Gastroesophageal sphincter (tissue), 3 donors: ENCODE results near the gene SSC4D.

Experiments
- CTCF ChIP-seq, 4 experiments: fragments of 200-600 bp in 2 of 4; fragments of 450-650 bp in 2 of 4; sonication (generic) in 1 of 4; IDR thresholded peaks; one replicate each; pipeline ENCODE4 v1.5.1; 2017 to 2019; ENCODE audit warnings: antibody characterized with exemption in 4 of 4, mild to moderate bottlenecking in 2 of 4, moderate library complexity in 2 of 4
- EP300 ChIP-seq: sonication (generic); formaldehyde crosslinking; IDR thresholded peaks from one replicate; pipeline ENCODE4 v1.6.1; 2017; ENCODE audit warnings: antibody characterized with exemption, mild to moderate bottlenecking
- POLR2A ChIP-seq, 2 donors: fragments of 450-650 bp; IDR thresholded peaks; one replicate each; pipeline ENCODE4 v1.6.1; 2017; ENCODE audit warnings: antibody characterized with exemption in 2 of 2, mild to moderate bottlenecking in 2 of 2, moderate library complexity in 1 of 2
- POLR2AphosphoS5 ChIP-seq: sonication (generic); formaldehyde crosslinking; IDR thresholded peaks from one replicate; pipeline ENCODE4 v1.6.1; 2017; ENCODE audit warnings: antibody characterized with exemption

- TF ChIP-seq CTCF (IDR thresholded peaks at IDR 0.05), result no peak
- TF ChIP-seq POLR2A (IDR thresholded peaks at IDR 0.05), result no peak
- no peak for TF ChIP-seq POLR2AphosphoS5
- TF ChIP-seq EP300, result no peak
These were observed 62.7 kb downstream of the SSC4D start for GRCh38 chr7:76346778-76347177.
